ENCODE data around the gene MCM7.

Gene MCM7

DNA sequence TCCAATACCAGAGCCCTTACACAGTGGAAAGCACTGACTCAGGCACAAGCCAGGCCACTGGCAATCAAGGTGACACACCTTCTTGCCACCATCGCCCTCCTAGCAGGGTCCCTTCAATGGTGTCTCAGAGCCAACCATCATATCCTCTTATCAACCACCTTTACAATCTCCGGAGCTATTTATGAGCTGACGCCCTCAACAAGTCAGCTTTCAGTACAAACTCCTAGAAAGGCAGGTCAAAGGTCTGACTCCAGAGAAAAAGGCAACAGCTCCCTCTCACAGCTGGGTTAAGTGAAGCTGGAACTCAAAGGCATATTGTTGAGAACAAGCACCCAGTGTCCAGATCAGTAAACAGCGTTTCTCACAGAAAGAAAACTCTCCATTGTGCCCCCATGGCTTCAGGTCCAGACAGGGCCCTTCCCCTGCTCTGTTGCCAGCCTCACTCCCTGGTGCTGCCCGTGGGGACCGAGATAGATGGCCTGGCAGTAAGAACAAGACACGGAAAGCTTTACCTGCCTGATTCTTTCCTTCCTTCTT, 22.1 kb downstream of the MCM7 start:
- in situ Hi-C loops (cut with MboI; ENCODE audit: low pct_unique_long_range_greater_than_20kb, low sequenced_read_pairs), result no loop called here
- no peak for DNase-seq

DNA sequence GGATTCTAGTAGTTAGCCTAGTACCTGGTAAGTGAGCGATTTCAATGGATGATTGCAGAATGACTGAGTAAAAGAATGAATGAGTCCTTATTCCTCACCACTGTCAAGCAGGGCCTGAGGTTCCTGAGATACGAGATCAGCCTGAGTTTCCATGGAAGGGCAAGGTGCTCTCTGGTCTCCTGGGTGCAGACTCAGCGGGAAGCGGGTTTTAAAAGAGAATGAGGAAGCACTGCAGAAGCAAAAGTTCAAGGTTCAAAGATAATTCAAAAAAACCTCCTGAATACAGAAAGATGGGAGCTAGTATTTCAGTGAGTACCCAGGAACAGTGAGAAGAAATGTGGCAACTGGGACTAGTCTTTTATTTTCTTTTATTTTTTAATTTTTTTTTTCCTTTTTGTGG, 24.0 kb downstream of the MCM7 start:
- DNase-seq, result no peak
- in situ Hi-C loops (cut with MboI; ENCODE audit: low pct_unique_long_range_greater_than_20kb, low sequenced_read_pairs), result no loop called here

DNA sequence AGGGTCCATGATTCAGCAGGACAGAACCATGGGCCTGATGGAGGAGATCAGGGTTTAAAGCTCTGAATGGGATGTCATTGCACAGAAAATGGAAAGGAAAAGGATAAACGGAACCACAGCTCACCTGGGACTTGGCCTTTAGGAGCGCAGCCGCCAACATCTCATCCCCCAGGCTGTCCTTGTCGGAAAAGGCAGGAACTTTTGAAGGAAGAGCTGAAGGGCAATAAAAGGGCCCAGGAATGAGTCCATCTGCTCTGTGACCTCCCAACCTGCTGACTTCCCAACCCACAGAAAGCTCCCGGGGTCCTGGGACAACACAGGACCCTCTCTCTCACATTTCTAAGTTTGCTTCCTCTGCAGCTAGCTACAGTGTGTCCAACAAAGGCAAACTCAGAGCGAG, 25.8 kb downstream of the MCM7 start:
- in situ Hi-C loops (cut with MboI; ENCODE audit: low pct_unique_long_range_greater_than_20kb, low sequenced_read_pairs), result no loop called here
- DNase-seq, result no peak

GRCh38 chr7:100074841-100075240, 26.4 kb downstream of the MCM7 start:
- in situ Hi-C loops (cut with MboI; ENCODE audit: low pct_unique_long_range_greater_than_20kb, low sequenced_read_pairs), result no loop called here
- DNase-seq, result no peak

DNA sequence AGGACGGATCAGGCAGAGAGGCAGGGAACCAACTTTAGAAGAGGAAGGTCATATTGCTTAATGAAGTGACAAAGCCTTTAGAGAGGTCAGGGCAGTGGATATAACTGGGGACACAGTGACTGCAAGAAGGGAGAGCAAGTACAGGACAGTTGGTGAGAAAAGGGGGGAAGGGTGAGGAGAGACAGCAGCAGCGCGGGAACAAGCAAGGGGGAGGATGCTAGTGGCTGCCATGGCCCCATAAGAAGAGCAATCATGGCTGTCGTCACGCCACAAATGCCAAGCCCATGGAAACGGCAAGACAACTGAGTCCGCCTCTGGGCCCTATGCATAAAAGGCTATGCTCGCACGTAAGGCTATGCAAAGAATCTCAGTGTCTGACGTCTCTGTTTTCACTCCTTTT, 28.7 kb downstream of the MCM7 start:
- DNase-seq, result no peak
- in situ Hi-C loops (cut with MboI; ENCODE audit: low pct_unique_long_range_greater_than_20kb, low sequenced_read_pairs), result no loop called here

- in situ Hi-C loops (cut with MboI; ENCODE audit: low pct_unique_long_range_greater_than_20kb, low sequenced_read_pairs), result no loop called here
- no peak for DNase-seq
Observed at GRCh38 chr7:100071018-100071723, 30.0 kb downstream of the MCM7 start.

- in situ Hi-C loops (cut with MboI; ENCODE audit: low pct_unique_long_range_greater_than_20kb, low sequenced_read_pairs), result no loop called here
- DNase-seq, result no peak
Observed at GRCh38 chr7:100069991-100070390, 31.2 kb downstream of the MCM7 start.

DNA sequence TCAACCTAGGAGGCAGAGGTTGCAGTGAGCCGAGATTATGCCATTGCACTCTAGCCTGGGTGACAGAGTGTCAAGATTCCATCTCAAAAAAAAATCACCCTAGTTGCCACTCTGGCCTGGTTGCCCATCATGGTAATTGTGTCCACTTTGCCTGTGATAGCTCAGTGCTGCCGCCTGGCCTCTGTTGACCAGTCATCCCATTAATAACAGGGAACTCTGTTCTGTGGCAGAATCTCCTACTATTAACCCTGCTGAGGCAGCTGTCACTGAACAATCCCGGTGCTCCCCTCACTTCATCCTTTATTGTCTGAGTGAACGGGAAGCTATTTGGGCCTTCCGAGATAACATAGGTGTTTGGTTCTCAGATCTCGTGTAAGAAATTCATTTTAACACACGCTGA, 34.2 kb downstream of the MCM7 start:
- in situ Hi-C loops (cut with MboI; ENCODE audit: low pct_unique_long_range_greater_than_20kb, low sequenced_read_pairs), result no loop called here
- DNase-seq, result no peak

DNA sequence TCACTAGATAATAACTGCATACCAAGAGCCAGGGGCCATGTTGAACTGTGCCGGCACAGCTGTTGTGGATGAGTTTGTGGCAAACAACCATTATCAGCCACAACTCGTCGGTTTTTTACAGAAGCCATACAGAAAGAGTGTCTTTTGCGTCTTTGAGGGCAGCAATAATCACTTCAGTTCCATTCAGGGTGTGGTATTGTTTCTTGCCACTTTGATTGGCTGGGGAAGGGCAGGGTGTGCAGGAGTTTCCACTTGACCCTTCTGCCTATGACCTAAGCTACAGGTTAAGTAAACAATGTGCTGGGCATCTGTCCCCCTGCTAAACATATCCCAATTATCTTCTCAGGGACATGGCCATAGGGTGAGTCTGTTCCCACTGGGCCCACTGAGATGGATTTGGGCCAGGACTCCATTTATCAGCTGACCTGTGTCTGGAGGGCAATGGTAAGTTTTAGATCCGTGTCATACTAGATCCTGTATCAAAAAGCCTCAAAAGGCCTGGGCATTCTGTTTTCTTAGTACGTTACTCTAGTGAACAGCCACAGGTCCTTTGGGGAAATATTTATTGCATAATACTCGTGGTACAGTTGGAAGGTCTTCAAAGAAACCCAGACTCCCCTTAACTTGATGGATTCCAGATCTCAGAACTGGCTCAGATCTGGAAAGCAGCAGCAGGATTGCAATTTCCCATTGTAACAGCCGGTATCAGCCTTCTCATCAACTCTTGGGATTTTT, 35.6 kb downstream of the MCM7 start:
- DNase-seq, result no peak
- in situ Hi-C loops (cut with MboI; ENCODE audit: low pct_unique_long_range_greater_than_20kb, low sequenced_read_pairs), result no loop called here

DNA sequence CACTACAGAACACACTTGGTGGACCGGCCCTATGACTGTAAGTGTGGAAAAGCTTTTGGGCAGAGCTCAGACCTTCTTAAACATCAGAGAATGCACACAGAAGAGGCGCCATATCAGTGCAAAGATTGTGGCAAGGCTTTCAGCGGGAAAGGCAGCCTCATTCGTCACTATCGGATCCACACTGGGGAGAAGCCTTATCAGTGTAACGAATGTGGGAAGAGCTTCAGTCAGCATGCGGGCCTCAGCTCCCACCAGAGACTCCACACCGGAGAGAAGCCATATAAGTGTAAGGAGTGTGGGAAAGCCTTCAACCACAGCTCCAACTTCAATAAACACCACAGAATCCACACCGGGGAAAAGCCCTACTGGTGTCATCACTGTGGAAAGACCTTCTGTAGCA, 37.0 kb downstream of the MCM7 start:
- in situ Hi-C loops (cut with MboI; ENCODE audit: low pct_unique_long_range_greater_than_20kb, low sequenced_read_pairs), result no loop called here
- DNase-seq, result no peak

- DNase-seq, result no peak
- in situ Hi-C loops (cut with MboI; ENCODE audit: low pct_unique_long_range_greater_than_20kb, low sequenced_read_pairs), result no loop called here
Observed at GRCh38 chr7:100063376-100063775, 37.8 kb downstream of the MCM7 start.

DNA sequence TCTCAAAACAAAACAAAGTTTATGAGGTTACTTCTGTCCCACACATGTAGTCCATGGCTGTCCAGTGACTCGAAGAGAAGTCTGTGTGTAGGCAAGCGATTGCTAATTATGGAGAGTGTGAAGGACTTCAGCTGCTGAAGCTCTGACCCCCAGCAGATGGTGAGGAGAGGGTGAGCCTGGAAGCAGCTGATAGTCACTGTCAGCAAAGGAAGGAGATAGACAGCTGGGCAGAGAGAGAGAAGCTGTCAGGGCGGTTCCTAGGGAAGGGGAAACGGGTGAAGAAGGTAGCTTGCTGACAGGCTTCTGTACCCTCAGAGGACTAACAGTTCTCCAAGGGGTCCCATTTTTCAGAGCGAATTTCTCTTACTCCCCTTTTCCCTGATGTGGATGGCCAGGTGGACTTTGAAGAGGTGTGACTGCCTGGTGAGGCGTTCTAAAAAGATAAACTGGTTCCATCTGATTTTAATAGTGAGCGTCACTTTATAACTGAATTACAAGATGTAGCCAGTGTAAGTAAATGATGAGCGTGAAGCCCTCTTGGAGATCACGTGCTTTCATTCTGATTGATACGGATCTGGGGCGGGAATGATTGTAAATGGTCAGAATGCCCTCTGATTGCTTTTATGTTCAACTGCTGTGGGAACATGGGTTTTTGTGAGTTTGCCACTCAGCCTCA, 39.5 kb downstream of the MCM7 start:
- in situ Hi-C loops (cut with MboI; ENCODE audit: low pct_unique_long_range_greater_than_20kb, low sequenced_read_pairs), result no loop called here
- no peak for DNase-seq

GRCh38 chr7:100059251-100059739, 41.9 kb downstream of the MCM7 start:
- in situ Hi-C loops (cut with MboI; ENCODE audit: low pct_unique_long_range_greater_than_20kb, low sequenced_read_pairs), result no loop called here

DNA sequence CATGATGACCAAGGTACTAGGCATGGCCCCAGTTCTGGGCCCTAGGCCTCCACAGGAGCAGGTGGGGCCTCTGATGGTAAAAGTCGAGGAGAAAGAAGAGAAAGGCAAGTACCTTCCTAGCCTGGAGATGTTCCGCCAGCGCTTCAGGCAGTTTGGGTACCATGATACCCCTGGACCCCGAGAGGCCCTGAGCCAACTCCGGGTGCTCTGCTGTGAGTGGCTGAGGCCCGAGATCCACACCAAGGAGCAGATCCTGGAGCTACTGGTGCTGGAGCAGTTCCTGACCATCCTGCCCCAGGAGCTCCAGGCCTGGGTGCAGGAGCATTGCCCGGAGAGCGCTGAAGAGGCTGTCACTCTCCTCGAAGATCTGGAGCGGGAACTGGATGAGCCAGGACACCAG, 44.2 kb downstream of the MCM7 start:
- no peak for DNase-seq
- in situ Hi-C loops (cut with MboI; ENCODE audit: low pct_unique_long_range_greater_than_20kb, low sequenced_read_pairs), result no loop called here

More at GRCh38 chr7:100059251-100059739, 41.9 kb downstream of the MCM7 start:
- DNase-seq, result no peak

- DNase-seq, result peak; percentile 77
- in situ Hi-C loops (cut with MboI; ENCODE audit: low pct_unique_long_range_greater_than_20kb, low sequenced_read_pairs), result no loop called here
Observed at GRCh38 chr7:100053215-100053614, 48.0 kb downstream of the MCM7 start.

- in situ Hi-C loops (cut with MboI; ENCODE audit: low pct_unique_long_range_greater_than_20kb, low sequenced_read_pairs), result no loop called here
- no peak for DNase-seq
Observed at GRCh38 chr7:100051611-100052010, 49.6 kb downstream of the MCM7 start.

DNA sequence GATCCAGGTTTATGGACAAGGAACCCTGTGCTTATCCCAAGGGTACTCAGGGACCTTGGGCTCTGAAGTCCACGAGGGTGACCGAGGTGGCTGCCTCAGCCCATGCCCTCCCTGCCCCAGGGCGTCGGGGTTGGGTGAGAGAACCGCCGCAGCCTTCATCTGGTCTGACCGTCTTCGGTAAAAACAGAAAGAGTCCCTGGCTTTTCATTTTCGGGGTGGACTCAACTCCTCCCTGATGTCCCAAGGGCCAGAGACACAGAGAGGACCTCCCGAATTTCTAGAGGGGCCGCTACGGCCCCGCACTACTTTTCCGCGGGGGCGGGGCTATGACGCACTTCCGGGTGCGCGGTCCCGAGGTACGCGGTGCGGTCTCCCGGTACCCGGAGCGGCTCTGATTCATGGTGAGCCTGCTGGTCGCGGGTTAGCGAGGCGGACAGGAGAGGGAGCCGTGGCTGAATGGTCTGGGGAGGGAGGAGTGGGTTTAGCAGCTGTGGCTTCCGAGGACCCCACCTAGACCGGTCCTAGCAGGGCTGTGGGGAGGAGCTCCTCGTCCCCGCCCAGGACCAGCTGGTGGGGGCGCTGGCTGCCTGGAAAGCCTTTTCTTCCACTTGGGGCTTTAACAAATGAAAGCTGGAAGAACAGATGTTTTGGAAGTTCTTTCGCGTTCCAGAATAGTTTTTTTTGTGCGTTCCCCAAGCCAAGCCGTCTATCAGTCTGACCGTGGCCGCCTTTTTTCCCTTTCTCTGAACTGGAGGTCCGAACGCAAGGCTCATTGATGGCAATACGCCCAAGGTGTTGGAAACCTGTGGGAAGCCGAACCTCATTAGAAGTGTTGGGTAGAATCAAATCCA, 51.5 kb downstream of the MCM7 start, which contains the start of gene ZSCAN21:
Gene ZSCAN21, plus strand, starts transcription at position 334 of the 851 bp plus-strand sequence. CDS start 7,233 bp downstream, outside the sequence.
- in situ Hi-C loops (cut with MboI; ENCODE audit: low pct_unique_long_range_greater_than_20kb, low sequenced_read_pairs), result no loop called here
- peak; percentile 86 for DNase-seq

GRCh38 chr7:100048680-100049079, 52.5 kb downstream of the MCM7 start:
- no peak for DNase-seq
- in situ Hi-C loops (cut with MboI; ENCODE audit: low pct_unique_long_range_greater_than_20kb, low sequenced_read_pairs), result no loop called here

GRCh38 chr7:100044718-100045117, 56.5 kb downstream of the MCM7 start:
- in situ Hi-C loops (cut with MboI; ENCODE audit: low pct_unique_long_range_greater_than_20kb, low sequenced_read_pairs), result no loop called here
- DNase-seq, result peak; percentile 32
